Measurements from ENCODE around the gene SYNRG. TPM values are rescaled to one million over a fixed set of nuclear protein-coding genes. Genes with fewer than 3 reads are reported as not detected.

Gene SYNRG
- total and polyA plus RNA-seq, 2 donors (not counting 3 experiments of a cell fraction or from before 2014, with no cell fraction given) = 15.3 to 42.2 TPM

DNA sequence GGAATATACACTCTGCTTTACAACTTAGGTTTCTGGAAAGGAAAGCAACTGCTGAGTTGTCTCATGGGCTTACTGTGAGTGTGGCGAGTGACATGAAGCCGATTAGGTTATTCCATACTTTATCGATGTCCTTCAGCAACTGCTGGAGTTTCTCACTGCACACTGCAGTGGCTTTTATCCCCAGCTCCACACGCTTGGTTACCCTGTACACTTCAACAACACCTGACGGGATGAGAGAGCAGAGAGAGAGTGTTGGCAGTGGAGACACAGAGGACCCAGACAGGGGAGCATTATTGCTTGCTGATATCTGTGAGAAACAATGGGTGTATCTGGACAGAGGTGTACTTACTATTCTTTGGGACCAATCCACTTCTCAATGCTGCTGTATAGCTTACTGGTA, 73.3 kb downstream of the SYNRG start:
- no TSS peak for BruUV-seq (replicated peaks)
- TF ChIP-seq GATA2 (IDR thresholded peaks at IDR 0.05; ENCODE audit: insufficient read depth, insufficient read length, low read depth, low read length) (no peak), EZH2 (IDR thresholded peaks at IDR 0.05; ENCODE audit: borderline replicate concordance, low read depth, low read length, severe bottlenecking) (no peak), POLR2AphosphoS5 (IDR thresholded peaks at IDR 0.05; ENCODE audit: insufficient read depth, low read depth, low read length) (no peak), MYC (IDR thresholded peaks at IDR 0.05; ENCODE audit: low read depth, low read length) (no peak), JUN (IDR thresholded peaks at IDR 0.05; ENCODE audit: borderline replicate concordance, insufficient read depth, insufficient read length, low read depth) (no peak), FOS (IDR thresholded peaks at IDR 0.05; ENCODE audit: borderline replicate concordance, insufficient read depth, low read length) (no peak), POLR2A (IDR thresholded peaks at IDR 0.05; ENCODE audit: low read depth, low read length) (no peak)
- TF ChIP-seq, protein P1, sequence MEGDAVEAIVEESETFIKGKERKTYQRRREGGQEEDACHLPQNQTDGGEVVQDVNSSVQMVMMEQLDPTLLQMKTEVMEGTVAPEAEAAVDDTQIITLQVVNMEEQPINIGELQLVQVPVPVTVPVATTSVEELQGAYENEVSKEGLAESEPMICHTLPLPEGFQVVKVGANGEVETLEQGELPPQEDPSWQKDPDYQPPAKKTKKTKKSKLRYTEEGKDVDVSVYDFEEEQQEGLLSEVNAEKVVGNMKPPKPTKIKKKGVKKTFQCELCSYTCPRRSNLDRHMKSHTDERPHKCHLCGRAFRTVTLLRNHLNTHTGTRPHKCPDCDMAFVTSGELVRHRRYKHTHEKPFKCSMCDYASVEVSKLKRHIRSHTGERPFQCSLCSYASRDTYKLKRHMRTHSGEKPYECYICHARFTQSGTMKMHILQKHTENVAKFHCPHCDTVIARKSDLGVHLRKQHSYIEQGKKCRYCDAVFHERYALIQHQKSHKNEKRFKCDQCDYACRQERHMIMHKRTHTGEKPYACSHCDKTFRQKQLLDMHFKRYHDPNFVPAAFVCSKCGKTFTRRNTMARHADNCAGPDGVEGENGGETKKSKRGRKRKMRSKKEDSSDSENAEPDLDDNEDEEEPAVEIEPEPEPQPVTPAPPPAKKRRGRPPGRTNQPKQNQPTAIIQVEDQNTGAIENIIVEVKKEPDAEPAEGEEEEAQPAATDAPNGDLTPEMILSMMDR (IDR thresholded peaks at IDR 0.05; ENCODE audit: extremely low read depth in 1 of 2, insufficient read depth in 1 of 2, low read depth in 1 of 2, low read length in 2 of 2) = no peak
- TF ChIP-seq, protein P2, sequence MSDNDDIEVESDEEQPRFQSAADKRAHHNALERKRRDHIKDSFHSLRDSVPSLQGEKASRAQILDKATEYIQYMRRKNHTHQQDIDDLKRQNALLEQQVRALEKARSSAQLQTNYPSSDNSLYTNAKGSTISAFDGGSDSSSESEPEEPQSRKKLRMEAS (IDR thresholded peaks at IDR 0.05; ENCODE audit: insufficient read depth, insufficient read length) = no peak
- no peaks in the 10 kb centered on the region for H3K9me3 ChIP-seq (replicated peaks; ENCODE audit: control insufficient read depth, insufficient read depth, low read length)
- POLR2A ChIA-PET = no interaction called here
- no peaks in the 10 kb centered on the region for H4K20me1 ChIP-seq (replicated peaks; ENCODE audit: control insufficient read depth, extremely low read depth, insufficient read depth, low read length)
- CTCF ChIA-PET = interaction anchor here (3.8 kb wide), 1 partner anchor 8 kb away, joined by 16 read pairs; no protein-coding TSS in a partner anchor
- no peaks in the 10 kb centered on the region for H3K79me2 ChIP-seq (ENCODE audit: control insufficient read depth, insufficient read depth, low read length)
- intact Hi-C loops (cut with micrococcal nuclease) = loop anchor here (10.0 kb wide), 1 partner anchor 1859 kb away; no protein-coding TSS in a partner anchor
- DNase-seq (ENCODE audit: low read depth, low spot score) (no peak), FAIRE-seq (no peak)
- no peak overlapping the region for H3K9ac ChIP-seq (replicated peaks; ENCODE audit: extremely low read depth, insufficient read depth, low read length)
- no peak overlapping the region for H3K4me2 ChIP-seq (ENCODE audit: insufficient read depth, low read length)
- no peak overlapping the region for H3K27ac ChIP-seq (ENCODE audit: insufficient read depth, low read depth, low read length)
- dilution Hi-C loops (cut with MboI; ENCODE audit: extremely low pct_ligation_motif_present, low sequenced_read_pairs) = no loop called here
- peaks cover 27 to 40% of the 10 kb centered on the region in 2 experiments for H3K36me3 ChIP-seq (ENCODE audit: control insufficient read depth in 2 of 2, extremely low read depth in 1 of 2, insufficient read depth in 2 of 2, low read length in 2 of 2)
- H3K9me1 ChIP-seq (replicated peaks; ENCODE audit: control insufficient read depth, extremely low read depth, insufficient read depth, low read length) = no peaks in the 10 kb centered on the region
- H3K27me3 ChIP-seq (ENCODE audit: control insufficient read depth in 2 of 2, insufficient read depth in 2 of 2, low read length in 2 of 2) = no peaks in the 10 kb centered on the region
- no peaks in the 10 kb centered on the region for H3K4me1 ChIP-seq (ENCODE audit: control insufficient read depth, extremely low read depth, insufficient read depth, low read length)
- no peak overlapping the region for H2AFZ ChIP-seq (ENCODE audit: low read depth, low read length)
- no peak overlapping the region for H3K4me3 ChIP-seq (replicated peaks in 1 of 3; ENCODE audit: insufficient read depth in 1 of 3, low read depth in 1 of 3, low read length in 3 of 3)

All from endothelial cell of umbilical vein (primary cell).